Activated T-cell treated with anti-CD3 and anti-CD28 coated beads, Interleukin-2, amount 50 U/mL, for 4 hours (primary cell): ENCODE results near the gene TMEM120B. TPM values are rescaled to one million over a fixed set of nuclear protein-coding genes. Genes with fewer than 3 reads are reported as not detected.
"Not testable (repeated sequence)": the region's sequence is repeated elsewhere in the genome, so short reads cannot be mapped to it uniquely, and the experiment has no call there.

ENCODE experiments used
- ATAC-seq, 2 donors: fragments of 200-7000 bp; cut with Tn5 transposase; one replicate each; pipeline ENCODE4 v1.10.0; 2021
- DNase-seq: peaks from one replicate; pipeline ENCODE4 v3.0.0-alpha.2; 2020
- H3K27me3 Mint-ChIP-seq: one replicate; pipeline ENCODE4 v1.8.0; 2021; ENCODE audit warnings: low read depth, mixed read lengths
- H3K36me3 Mint-ChIP-seq: one replicate; pipeline ENCODE4 v1.8.0; 2022; ENCODE audit warnings: mixed read lengths; ENCODE audit not compliant: insufficient read depth
- H3K4me1 Mint-ChIP-seq: one replicate; pipeline ENCODE4 v1.8.0; 2021; ENCODE audit warnings: low read depth, mixed read lengths
- H3K4me3 Mint-ChIP-seq: one replicate; pipeline ENCODE4 v1.8.0; 2021; ENCODE audit warnings: mild to moderate bottlenecking, moderate library complexity, mixed read lengths
- H3K9me3 Mint-ChIP-seq: one replicate; pipeline ENCODE4 v1.8.0; 2021; ENCODE audit warnings: mixed read lengths
- total RNA-seq, 3 donors: library from RNA; stranded (reverse); gene quantifications; one replicate each; pipeline ENCODE4 v1.2.1, GENCODE V29; 2021

The TMEM120B gene
- total RNA-seq, 3 donors from 2014 or later, result 14.2 to 19.1 (median 17.7) TPM

DNA sequence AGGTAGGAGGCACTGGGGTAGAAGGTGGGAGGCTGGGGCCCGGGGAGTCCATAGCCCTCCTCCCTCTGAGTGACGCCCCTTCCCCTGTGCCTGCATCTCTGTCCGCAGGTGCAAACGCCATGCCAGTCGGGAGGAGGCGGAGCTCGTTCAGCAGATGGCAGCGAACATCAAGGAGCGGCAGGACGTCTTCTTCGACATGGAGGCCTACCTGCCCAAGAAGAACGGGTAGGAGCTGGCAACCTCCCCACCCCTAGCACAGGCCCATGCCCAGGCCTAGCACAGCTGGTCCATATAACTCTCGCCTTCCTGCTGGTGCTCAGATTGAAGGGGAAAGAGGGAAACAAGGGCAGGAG lies 35.6 kb downstream of the TMEM120B start:
- Mint-ChIP-seq H3K27me3 (no peaks in the 10 kb centered on the region), H3K4me3 (no peak overlapping the region), H3K9me3 (no peaks in the 10 kb centered on the region), H3K4me1 (peaks cover 13% of the 10 kb centered on the region), H3K36me3 (peaks cover 4% of the 10 kb centered on the region)
- ATAC-seq (no peak), DNase-seq (no peak)

DNA sequence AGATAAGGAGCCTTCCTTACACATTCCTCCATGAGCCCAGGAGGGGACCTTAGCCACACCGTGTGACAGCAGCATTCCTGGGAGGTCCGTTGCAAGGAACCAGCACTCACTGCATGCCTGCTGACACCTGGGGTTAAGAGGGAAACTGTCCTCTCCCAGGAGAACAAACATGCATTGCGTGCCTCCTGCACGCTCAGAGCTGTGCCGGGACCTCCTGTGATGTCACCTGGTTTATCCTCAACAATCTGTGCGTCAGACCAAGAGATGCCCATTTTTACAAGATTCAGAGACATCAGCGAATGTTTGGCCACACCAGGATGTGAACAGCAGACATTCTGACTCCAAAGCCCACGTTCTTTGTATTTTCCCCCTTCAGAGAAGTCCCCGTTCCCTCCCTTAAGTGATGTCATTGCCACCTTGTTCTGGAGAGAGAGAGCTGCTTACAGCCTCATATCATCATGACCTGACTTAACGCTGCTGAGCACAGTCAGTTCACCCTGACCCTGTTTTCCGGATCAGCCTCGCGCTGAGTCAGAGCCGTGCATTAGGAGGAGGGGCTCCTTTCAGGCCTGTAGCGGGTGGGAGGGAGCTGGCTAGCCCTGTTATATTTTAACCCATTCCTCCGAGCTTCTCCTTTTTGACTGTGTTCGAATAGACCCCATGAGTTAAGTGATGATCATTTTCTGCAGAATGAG lies 36.2 kb downstream of the TMEM120B start:
- ATAC-seq (peak; percentile 63 to 89), DNase-seq (no peak)
- Mint-ChIP-seq H3K27me3 (no peaks in the 10 kb centered on the region), H3K4me3 (no peak overlapping the region), H3K4me1 (peaks cover 13% of the 10 kb centered on the region), H3K36me3 (peaks cover 4% of the 10 kb centered on the region), H3K9me3 (no peaks in the 10 kb centered on the region)

DNA sequence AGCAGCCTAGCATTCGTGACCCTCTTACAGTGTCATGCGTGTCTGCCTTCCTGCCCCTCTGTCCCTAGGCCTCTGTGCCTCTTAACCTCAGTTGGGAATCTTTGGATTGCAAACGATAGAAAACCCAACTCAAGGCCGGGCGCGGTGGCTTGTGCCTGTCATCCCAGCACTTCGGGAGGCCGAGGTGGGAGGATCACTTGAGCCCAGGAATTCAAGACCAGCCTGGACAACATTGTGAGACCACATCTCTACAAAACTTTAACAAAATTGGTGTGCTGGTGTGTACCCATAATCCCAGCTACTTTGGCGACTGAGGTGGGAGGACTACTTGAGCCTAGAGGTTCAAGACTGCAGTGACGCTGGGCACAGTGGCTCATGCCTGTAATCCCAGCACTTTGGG lies 36.7 kb downstream of the TMEM120B start:
- Mint-ChIP-seq H3K27me3 (no peaks in the 10 kb centered on the region), H3K9me3 (no peaks in the 10 kb centered on the region), H3K4me1 (peaks cover 13% of the 10 kb centered on the region), H3K4me3 (no peak overlapping the region), H3K36me3 (peaks cover 4% of the 10 kb centered on the region)
- DNase-seq (no peak), ATAC-seq (no peak)

- no peaks in the 10 kb centered on the region for H3K9me3 Mint-ChIP-seq
- peaks cover 13% of the 10 kb centered on the region for H3K4me1 Mint-ChIP-seq
- ATAC-seq (no peak), DNase-seq (no peak)
- H3K27me3 Mint-ChIP-seq, result no peaks in the 10 kb centered on the region
- H3K4me3 Mint-ChIP-seq, result no peak overlapping the region
- H3K36me3 Mint-ChIP-seq, result peaks cover 4% of the 10 kb centered on the region
These were observed 38.0 kb downstream of the TMEM120B start for GRCh38 chr12:121750507-121750955.

- peaks cover 14% of the 10 kb centered on the region for H3K4me1 Mint-ChIP-seq
- no peak overlapping the region for H3K4me3 Mint-ChIP-seq
- DNase-seq (no peak), ATAC-seq (no peak)
- no peaks in the 10 kb centered on the region for H3K27me3 Mint-ChIP-seq
- H3K9me3 Mint-ChIP-seq, result no peaks in the 10 kb centered on the region
- H3K36me3 Mint-ChIP-seq, result peaks cover 4% of the 10 kb centered on the region
These were observed 38.5 kb downstream of the TMEM120B start for GRCh38 chr12:121751034-121751433.

DNA sequence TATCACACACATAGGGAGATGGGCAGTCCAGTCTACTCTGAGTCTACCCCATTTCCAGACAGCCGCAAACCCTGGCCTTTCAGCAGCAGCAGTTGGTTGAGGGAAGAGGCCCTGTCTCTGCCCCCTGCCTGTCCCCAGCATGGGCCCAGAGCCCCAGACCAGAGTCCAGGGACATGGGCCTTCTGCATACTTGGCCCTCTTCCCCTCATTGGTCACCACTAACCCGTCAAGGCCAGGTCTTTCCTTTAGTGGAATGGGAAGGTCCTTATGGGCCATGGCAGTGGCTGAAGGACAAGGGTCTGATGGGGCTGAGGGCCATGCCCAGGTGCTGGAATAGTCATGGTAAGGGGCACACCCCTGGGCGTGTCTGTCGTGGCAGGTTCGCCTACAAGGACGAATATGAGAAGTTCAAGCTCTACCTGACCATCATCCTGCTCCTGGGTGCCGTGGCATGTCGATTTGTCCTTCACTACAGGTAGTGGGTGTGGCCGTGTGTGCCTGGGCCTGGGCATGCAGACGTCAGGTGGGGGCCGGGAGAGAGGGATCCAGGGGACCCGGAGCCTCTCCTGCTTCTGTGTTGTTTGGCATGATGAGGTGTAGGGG lies 39.3 kb downstream of the TMEM120B start:
- Mint-ChIP-seq H3K4me1 (peaks cover 21% of the 10 kb centered on the region), H3K4me3 (no peak overlapping the region), H3K9me3 (no peaks in the 10 kb centered on the region), H3K36me3 (peaks cover 7% of the 10 kb centered on the region), H3K27me3 (no peaks in the 10 kb centered on the region)
- DNase-seq (no peak), ATAC-seq (no peak)

- ATAC-seq, result no peak
These were observed 41.3 kb downstream of the TMEM120B start for GRCh38 chr12:121753844-121754264.

DNA sequence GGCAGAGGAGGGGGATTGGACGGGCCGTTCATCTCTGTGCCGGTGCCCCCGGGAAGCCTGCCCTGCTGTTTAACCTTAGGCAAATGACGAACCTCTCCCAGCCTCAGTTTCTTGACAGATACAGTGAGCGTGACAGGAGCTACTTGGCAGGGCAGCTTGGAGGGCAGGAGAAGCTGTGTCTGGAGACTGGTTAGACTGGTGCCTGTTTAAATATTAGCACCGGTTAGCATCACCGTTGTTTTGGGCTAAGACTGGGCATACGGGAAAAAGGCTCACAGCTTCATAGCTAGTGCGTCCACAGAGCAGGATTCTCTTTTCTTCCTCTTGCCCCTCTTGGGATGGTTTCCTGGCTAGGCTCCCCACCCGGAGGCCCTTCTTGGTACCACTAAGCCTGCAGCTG lies 42.3 kb downstream of the TMEM120B start:
- Mint-ChIP-seq H3K27me3 (no peaks in the 10 kb centered on the region), H3K9me3 (no peaks in the 10 kb centered on the region), H3K36me3 (peaks cover 5% of the 10 kb centered on the region), H3K4me3 (no peak overlapping the region), H3K4me1 (peaks cover 14% of the 10 kb centered on the region)
- no peak for DNase-seq
- no peak for ATAC-seq

More at GRCh38 chr12:121753844-121754264, 41.3 kb downstream of the TMEM120B start:
- H3K36me3 Mint-ChIP-seq, result peaks cover 7% of the 10 kb centered on the region
- peaks cover 19% of the 10 kb centered on the region for H3K4me1 Mint-ChIP-seq
- DNase-seq, result no peak
- no peaks in the 10 kb centered on the region for H3K9me3 Mint-ChIP-seq
- H3K27me3 Mint-ChIP-seq, result no peaks in the 10 kb centered on the region
- H3K4me3 Mint-ChIP-seq, result no peak overlapping the region

- Mint-ChIP-seq H3K4me1 (peaks cover 11% of the 10 kb centered on the region), H3K4me3 (no peak overlapping the region), H3K27me3 (no peaks in the 10 kb centered on the region), H3K9me3 (no peaks in the 10 kb centered on the region), H3K36me3 (peaks cover 6% of the 10 kb centered on the region)
- no peak for DNase-seq
- ATAC-seq, result no peak
These were observed 43.0 kb downstream of the TMEM120B start for GRCh38 chr12:121755591-121755990.

- not testable (repeated sequence) for DNase-seq, H3K36me3 Mint-ChIP-seq, H3K27me3 Mint-ChIP-seq, H3K4me3 Mint-ChIP-seq, H3K9me3 Mint-ChIP-seq, H3K4me1 Mint-ChIP-seq, ATAC-seq
These were observed 46.0 kb downstream of the TMEM120B start for GRCh38 chr12:121758536-121758935.

- H3K4me3 Mint-ChIP-seq, result no peak overlapping the region
- ATAC-seq, result no peak
- H3K36me3 Mint-ChIP-seq, result peaks cover 4% of the 10 kb centered on the region
- DNase-seq, result no peak
- no peaks in the 10 kb centered on the region for H3K27me3 Mint-ChIP-seq
- no peaks in the 10 kb centered on the region for H3K4me1 Mint-ChIP-seq
- no peaks in the 10 kb centered on the region for H3K9me3 Mint-ChIP-seq
These were observed 49.7 kb downstream of the TMEM120B start for GRCh38 chr12:121762269-121762668.

DNA sequence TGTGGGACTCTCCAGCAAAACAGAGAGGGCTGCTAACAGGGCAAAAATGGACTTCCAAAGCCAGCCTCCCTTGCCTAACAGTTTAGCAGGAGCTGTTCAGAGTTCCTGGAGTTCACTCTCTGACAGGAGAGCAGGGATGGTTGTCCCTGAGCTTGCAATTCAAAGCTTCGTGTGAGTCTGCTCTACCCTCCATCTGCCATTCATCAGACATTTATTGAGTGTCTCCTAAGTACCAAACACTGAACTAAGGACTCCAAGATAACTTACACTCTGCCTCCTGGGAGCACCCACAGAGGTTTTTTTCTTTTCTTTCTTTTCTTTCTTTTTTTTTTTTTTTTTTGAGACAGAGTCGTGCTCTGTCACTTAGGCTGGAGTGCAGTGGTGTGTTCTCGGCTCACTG lies 52.3 kb downstream of the TMEM120B start:
- no peaks in the 10 kb centered on the region for H3K4me1 Mint-ChIP-seq
- H3K9me3 Mint-ChIP-seq, result no peaks in the 10 kb centered on the region
- no peaks in the 10 kb centered on the region for H3K27me3 Mint-ChIP-seq
- H3K36me3 Mint-ChIP-seq, result peaks cover 4% of the 10 kb centered on the region
- H3K4me3 Mint-ChIP-seq, result no peak overlapping the region
- DNase-seq (no peak), ATAC-seq (no peak)

DNA sequence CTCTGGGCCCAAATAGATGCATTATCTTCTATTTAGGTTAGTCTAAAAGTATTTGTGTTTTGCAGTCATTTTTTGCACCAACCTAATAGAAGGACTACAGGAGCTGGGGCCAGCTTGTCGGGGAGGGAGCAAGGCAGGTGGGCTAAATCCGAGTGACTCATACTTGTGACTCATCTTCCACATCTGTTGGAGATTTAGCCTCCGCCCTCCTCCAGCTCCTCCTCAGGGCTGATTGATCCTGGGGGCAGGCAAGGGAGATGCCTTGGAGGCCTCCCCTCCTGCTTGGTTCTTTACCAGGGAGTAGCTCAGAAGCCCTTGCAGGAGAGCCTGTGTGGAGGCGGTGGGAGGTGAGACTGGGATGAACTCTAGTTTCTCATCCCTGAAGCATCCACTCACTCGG lies 53.0 kb downstream of the TMEM120B start:
- Mint-ChIP-seq H3K4me1 (no peaks in the 10 kb centered on the region), H3K27me3 (no peaks in the 10 kb centered on the region), H3K4me3 (no peak overlapping the region), H3K36me3 (peaks cover 2% of the 10 kb centered on the region), H3K9me3 (no peaks in the 10 kb centered on the region)
- no peak for DNase-seq
- ATAC-seq, result no peak

DNA sequence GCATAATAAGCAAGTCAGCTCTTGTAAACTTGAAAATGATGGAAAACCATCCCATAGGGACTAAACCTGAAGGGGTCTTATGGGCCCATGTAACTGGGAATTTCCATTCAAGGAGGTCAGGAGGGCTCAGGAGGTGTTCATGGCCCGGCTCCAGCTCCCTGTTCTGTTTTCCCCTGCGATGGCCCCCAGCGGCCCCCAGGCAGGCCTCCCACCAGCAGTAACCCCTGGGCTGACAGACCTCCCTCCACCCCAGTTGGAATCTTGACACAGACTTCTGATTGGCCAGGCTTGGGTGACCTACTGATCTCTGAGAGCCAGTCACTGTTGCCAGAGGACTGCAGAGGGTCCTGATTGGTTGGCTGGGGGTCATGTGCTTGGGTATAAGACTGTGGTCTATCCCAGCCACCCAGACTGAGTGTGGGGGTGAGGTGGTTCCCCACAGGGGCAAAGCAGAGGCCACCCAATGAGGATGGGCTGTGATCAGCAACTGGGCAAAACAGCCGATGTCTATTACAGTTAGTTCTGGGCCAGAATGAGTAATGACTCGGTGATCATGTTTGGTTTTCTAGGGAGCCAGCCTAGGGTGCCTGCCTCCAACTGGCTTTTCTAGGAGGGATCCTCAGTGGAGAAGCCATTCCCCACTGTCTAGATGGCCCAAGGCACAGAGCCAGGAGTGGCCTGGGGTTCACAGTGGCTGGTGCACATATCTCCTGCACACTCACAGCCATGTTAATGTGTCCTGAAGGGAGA lies 53.9 kb downstream of the TMEM120B start:
- DNase-seq, result no peak
- peak; percentile 21 to 27 for ATAC-seq

More for the DNA sequence above, 53.9 kb downstream of the TMEM120B start:
- Mint-ChIP-seq H3K9me3 (no peaks in the 10 kb centered on the region), H3K4me1 (no peaks in the 10 kb centered on the region), H3K27me3 (no peaks in the 10 kb centered on the region), H3K4me3 (no peak overlapping the region), H3K36me3 (peaks cover 2% of the 10 kb centered on the region)
